ENCODE results near the gene EPAS1. TPM values are rescaled to one million over a fixed set of nuclear protein-coding genes. Genes with fewer than 3 reads are reported as not detected.

The EPAS1 gene
- total RNA-seq, 1 donor from 2014 or later, result 22.9 TPM

GRCh38 chr2:46308629-46309028, 11.4 kb downstream of the EPAS1 start:
- Mint-ChIP-seq H3K27ac (no peak overlapping the region), H3K27me3 (ENCODE audit: insufficient read depth) (peaks cover 33% of the 10 kb centered on the region), H3K4me1 (ENCODE audit: low read depth) (peaks cover 19% of the 10 kb centered on the region), H3K36me3 (ENCODE audit: low read depth) (peaks cover 4% of the 10 kb centered on the region), H3K9me3 (peaks cover 9% of the 10 kb centered on the region), H3K4me3 (no peak overlapping the region)
- DNase-seq (ENCODE audit: low spot score), result no peak
- intact Hi-C loops (cut with micrococcal nuclease), result no loop called here

- peaks cover 4% of the 10 kb centered on the region for H3K36me3 Mint-ChIP-seq (ENCODE audit: low read depth)
- intact Hi-C loops (cut with micrococcal nuclease), result no loop called here
- H3K4me1 Mint-ChIP-seq (ENCODE audit: low read depth), result peaks cover 13% of the 10 kb centered on the region
- H3K27ac Mint-ChIP-seq, result no peak overlapping the region
- no peak overlapping the region for H3K4me3 Mint-ChIP-seq
- peaks cover 26% of the 10 kb centered on the region for H3K27me3 Mint-ChIP-seq (ENCODE audit: insufficient read depth)
- H3K9me3 Mint-ChIP-seq, result peaks cover 9% of the 10 kb centered on the region
- DNase-seq (ENCODE audit: low spot score), result no peak
Measured at GRCh38 chr2:46309052-46309953, 12.1 kb downstream of the EPAS1 start.

GRCh38 chr2:46310446-46310845, 13.2 kb downstream of the EPAS1 start:
- H3K9me3 Mint-ChIP-seq, result peaks cover 1% of the 10 kb centered on the region
- H3K4me3 Mint-ChIP-seq, result no peak overlapping the region
- no peaks in the 10 kb centered on the region for H3K36me3 Mint-ChIP-seq (ENCODE audit: low read depth)
- no peak for DNase-seq (ENCODE audit: low spot score)
- intact Hi-C loops (cut with micrococcal nuclease), result no loop called here
- H3K4me1 Mint-ChIP-seq (ENCODE audit: low read depth), result peaks cover 1% of the 10 kb centered on the region
- no peak overlapping the region for H3K27ac Mint-ChIP-seq
- peaks cover 22% of the 10 kb centered on the region for H3K27me3 Mint-ChIP-seq (ENCODE audit: insufficient read depth)

- H3K4me1 Mint-ChIP-seq (ENCODE audit: low read depth), result peaks cover 2% of the 10 kb centered on the region
- no peak for DNase-seq (ENCODE audit: low spot score)
- H3K27me3 Mint-ChIP-seq (ENCODE audit: insufficient read depth), result peaks cover 19% of the 10 kb centered on the region
- no peaks in the 10 kb centered on the region for H3K9me3 Mint-ChIP-seq
- H3K27ac Mint-ChIP-seq, result no peak overlapping the region
- H3K36me3 Mint-ChIP-seq (ENCODE audit: low read depth), result no peaks in the 10 kb centered on the region
- H3K4me3 Mint-ChIP-seq, result no peak overlapping the region
- intact Hi-C loops (cut with micrococcal nuclease), result no loop called here
Measured at GRCh38 chr2:46311651-46312223, 14.5 kb downstream of the EPAS1 start.

- Mint-ChIP-seq H3K4me1 (ENCODE audit: low read depth) (peaks cover 7% of the 10 kb centered on the region), H3K9me3 (no peaks in the 10 kb centered on the region), H3K4me3 (no peak overlapping the region), H3K27ac (no peak overlapping the region), H3K27me3 (ENCODE audit: insufficient read depth) (peaks cover 8% of the 10 kb centered on the region), H3K36me3 (ENCODE audit: low read depth) (no peaks in the 10 kb centered on the region)
- intact Hi-C loops (cut with micrococcal nuclease), result no loop called here
- no peak for DNase-seq (ENCODE audit: low spot score)
Measured at GRCh38 chr2:46313063-46313462, 15.9 kb downstream of the EPAS1 start.

- Mint-ChIP-seq H3K4me1 (ENCODE audit: low read depth) (peaks cover 7% of the 10 kb centered on the region), H3K36me3 (ENCODE audit: low read depth) (no peaks in the 10 kb centered on the region), H3K27me3 (ENCODE audit: insufficient read depth) (peaks cover 8% of the 10 kb centered on the region), H3K9me3 (no peaks in the 10 kb centered on the region), H3K4me3 (no peak overlapping the region), H3K27ac (no peak overlapping the region)
- DNase-seq (ENCODE audit: low spot score), result no peak
- intact Hi-C loops (cut with micrococcal nuclease), result no loop called here
Measured at GRCh38 chr2:46314065-46314835, 17.0 kb downstream of the EPAS1 start.

GRCh38 chr2:46315103-46315890, 18.1 kb downstream of the EPAS1 start:
- Mint-ChIP-seq H3K4me1 (ENCODE audit: low read depth) (peaks cover 7% of the 10 kb centered on the region), H3K4me3 (no peak overlapping the region), H3K9me3 (no peaks in the 10 kb centered on the region), H3K27me3 (ENCODE audit: insufficient read depth) (peaks cover 9% of the 10 kb centered on the region), H3K36me3 (ENCODE audit: low read depth) (no peaks in the 10 kb centered on the region), H3K27ac (no peak overlapping the region)
- intact Hi-C loops (cut with micrococcal nuclease), result no loop called here
- DNase-seq (ENCODE audit: low spot score), result no peak

- Mint-ChIP-seq H3K36me3 (ENCODE audit: low read depth) (no peaks in the 10 kb centered on the region), H3K4me3 (no peak overlapping the region)
Measured at GRCh38 chr2:46317094-46317486, 19.9 kb downstream of the EPAS1 start.

GRCh38 chr2:46318579-46319460, 21.6 kb downstream of the EPAS1 start:
- no peak for DNase-seq (ENCODE audit: low spot score)
- H3K36me3 Mint-ChIP-seq (ENCODE audit: low read depth), result no peaks in the 10 kb centered on the region
- H3K9me3 Mint-ChIP-seq, result no peaks in the 10 kb centered on the region
- peaks cover 7% of the 10 kb centered on the region for H3K4me1 Mint-ChIP-seq (ENCODE audit: low read depth)
- no peak overlapping the region for H3K27ac Mint-ChIP-seq
- intact Hi-C loops (cut with micrococcal nuclease), result no loop called here
- H3K4me3 Mint-ChIP-seq, result no peak overlapping the region
- peaks cover 21% of the 10 kb centered on the region for H3K27me3 Mint-ChIP-seq (ENCODE audit: insufficient read depth)

More at GRCh38 chr2:46317094-46317486, 19.9 kb downstream of the EPAS1 start:
- Mint-ChIP-seq H3K27me3 (ENCODE audit: insufficient read depth) (peaks cover 14% of the 10 kb centered on the region), H3K9me3 (no peaks in the 10 kb centered on the region), H3K4me1 (ENCODE audit: low read depth) (peaks cover 7% of the 10 kb centered on the region), H3K27ac (no peak overlapping the region)
- intact Hi-C loops (cut with micrococcal nuclease), result no loop called here
- DNase-seq (ENCODE audit: low spot score), result no peak

GRCh38 chr2:46319711-46320110, 22.5 kb downstream of the EPAS1 start:
- no peak overlapping the region for H3K4me3 Mint-ChIP-seq
- H3K36me3 Mint-ChIP-seq (ENCODE audit: low read depth), result no peaks in the 10 kb centered on the region
- peaks cover 23% of the 10 kb centered on the region for H3K27me3 Mint-ChIP-seq (ENCODE audit: insufficient read depth)
- H3K27ac Mint-ChIP-seq, result no peak overlapping the region
- H3K4me1 Mint-ChIP-seq (ENCODE audit: low read depth), result peaks cover 7% of the 10 kb centered on the region
- DNase-seq (ENCODE audit: low spot score), result no peak
- no peaks in the 10 kb centered on the region for H3K9me3 Mint-ChIP-seq
- intact Hi-C loops (cut with micrococcal nuclease), result no loop called here

- H3K4me1 Mint-ChIP-seq (ENCODE audit: low read depth), result peaks cover 7% of the 10 kb centered on the region
- H3K4me3 Mint-ChIP-seq, result no peak overlapping the region
- no peaks in the 10 kb centered on the region for H3K9me3 Mint-ChIP-seq
- intact Hi-C loops (cut with micrococcal nuclease), result no loop called here
- H3K27me3 Mint-ChIP-seq (ENCODE audit: insufficient read depth), result peaks cover 25% of the 10 kb centered on the region
- no peaks in the 10 kb centered on the region for H3K36me3 Mint-ChIP-seq (ENCODE audit: low read depth)
- H3K27ac Mint-ChIP-seq, result no peak overlapping the region
- no peak for DNase-seq (ENCODE audit: low spot score)
Measured at GRCh38 chr2:46320141-46320567, 22.9 kb downstream of the EPAS1 start.

- H3K27me3 Mint-ChIP-seq (ENCODE audit: insufficient read depth), result peaks cover 30% of the 10 kb centered on the region
- H3K27ac Mint-ChIP-seq, result no peak overlapping the region
- intact Hi-C loops (cut with micrococcal nuclease), result no loop called here
- H3K4me3 Mint-ChIP-seq, result no peak overlapping the region
- DNase-seq (ENCODE audit: low spot score), result no peak
- no peaks in the 10 kb centered on the region for H3K9me3 Mint-ChIP-seq
- no peaks in the 10 kb centered on the region for H3K4me1 Mint-ChIP-seq (ENCODE audit: low read depth)
- H3K36me3 Mint-ChIP-seq (ENCODE audit: low read depth), result no peaks in the 10 kb centered on the region
Measured at GRCh38 chr2:46323730-46324129, 26.5 kb downstream of the EPAS1 start.
